ENCODE measurements around the gene BRD2. TPM values are rescaled to one million over a fixed set of nuclear protein-coding genes. Genes with fewer than 3 reads are reported as not detected.

Gene BRD2
- total RNA-seq, 2 donors from 2014 or later, result 79.3 to 97.5 TPM

- intact Hi-C loops (cut with DNase I), result no loop called here
- DNase-seq, result peak; percentile 82
- peak; percentile 3 to 32 for ATAC-seq
These were observed 1.5 kb downstream of the BRD2 start for GRCh38 chr6:32969685-32970412.

GRCh38 chr6:32970413-32971241, 2.2 kb downstream of the BRD2 start:
- ATAC-seq, result peak; percentile 47 to 58
- peak; percentile 93 for DNase-seq
- intact Hi-C loops (cut with DNase I), result no loop called here

DNA sequence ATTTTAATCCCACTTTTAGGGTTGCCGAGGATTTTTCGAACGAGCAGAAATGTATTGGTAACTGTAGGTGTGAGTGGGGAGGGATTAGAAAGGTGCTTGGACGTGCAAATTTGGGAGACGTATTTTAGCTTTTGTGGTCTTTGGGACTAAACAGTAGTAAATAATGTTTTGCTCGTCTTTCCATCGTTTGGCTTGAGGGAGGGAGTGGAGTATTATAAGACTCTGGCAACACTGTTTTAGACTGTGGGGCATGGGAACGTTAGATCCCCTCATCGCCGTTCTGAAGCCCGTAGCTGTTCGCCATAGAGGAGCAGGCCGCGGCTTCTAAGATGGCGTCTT, 2.8 kb downstream of the BRD2 start:
- ATAC-seq (no peak), DNase-seq (no peak)
- intact Hi-C loops (cut with DNase I), result no loop called here

DNA sequence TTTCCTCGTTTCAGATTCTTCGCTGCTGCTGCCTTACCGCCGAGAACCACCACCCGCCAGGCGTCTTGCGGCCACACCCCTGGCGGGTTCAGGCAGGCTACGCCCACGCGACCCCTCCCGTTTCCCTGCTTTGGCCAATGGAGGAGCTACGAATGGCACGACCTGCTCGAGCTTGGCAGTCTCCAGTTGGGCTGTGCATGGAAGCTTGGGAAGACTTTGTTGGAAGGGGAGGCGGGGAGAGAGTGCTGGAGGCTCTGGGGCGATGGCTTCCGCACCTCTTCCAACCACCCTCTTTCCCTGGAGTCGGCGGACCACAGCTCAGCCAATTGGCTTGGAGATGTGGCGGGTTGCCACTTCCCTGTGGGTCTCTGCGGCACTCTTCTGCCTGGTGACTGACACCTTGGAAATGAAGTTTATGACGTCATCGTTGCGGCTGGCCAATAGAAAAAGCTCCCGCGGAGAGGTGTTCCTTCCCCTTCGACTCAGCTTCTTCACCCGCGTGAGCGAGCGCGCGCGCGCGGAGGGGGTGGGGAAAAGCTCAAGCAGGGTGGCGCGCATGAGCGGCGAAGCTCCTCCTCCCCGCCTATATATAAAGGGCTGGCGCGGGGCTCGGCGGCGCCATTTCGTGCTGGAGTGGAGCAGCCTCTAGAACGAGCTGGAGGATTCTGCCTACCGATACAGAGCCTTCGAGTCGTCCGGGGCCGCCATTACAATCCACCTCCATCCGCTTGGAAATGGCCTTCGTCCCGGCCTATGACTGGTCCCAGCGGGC, 3.4 kb downstream of the BRD2 start:
- DNase-seq (peak; percentile 99), ATAC-seq (peak; percentile 55 to 58)
- intact Hi-C loops (cut with DNase I), result no loop called here

GRCh38 chr6:32972353-32973143, 4.2 kb downstream of the BRD2 start:
- ATAC-seq, result peak in 1 of 2 donors; percentile 1
- peak; percentile 53 for DNase-seq
- intact Hi-C loops (cut with DNase I), result no loop called here

DNA sequence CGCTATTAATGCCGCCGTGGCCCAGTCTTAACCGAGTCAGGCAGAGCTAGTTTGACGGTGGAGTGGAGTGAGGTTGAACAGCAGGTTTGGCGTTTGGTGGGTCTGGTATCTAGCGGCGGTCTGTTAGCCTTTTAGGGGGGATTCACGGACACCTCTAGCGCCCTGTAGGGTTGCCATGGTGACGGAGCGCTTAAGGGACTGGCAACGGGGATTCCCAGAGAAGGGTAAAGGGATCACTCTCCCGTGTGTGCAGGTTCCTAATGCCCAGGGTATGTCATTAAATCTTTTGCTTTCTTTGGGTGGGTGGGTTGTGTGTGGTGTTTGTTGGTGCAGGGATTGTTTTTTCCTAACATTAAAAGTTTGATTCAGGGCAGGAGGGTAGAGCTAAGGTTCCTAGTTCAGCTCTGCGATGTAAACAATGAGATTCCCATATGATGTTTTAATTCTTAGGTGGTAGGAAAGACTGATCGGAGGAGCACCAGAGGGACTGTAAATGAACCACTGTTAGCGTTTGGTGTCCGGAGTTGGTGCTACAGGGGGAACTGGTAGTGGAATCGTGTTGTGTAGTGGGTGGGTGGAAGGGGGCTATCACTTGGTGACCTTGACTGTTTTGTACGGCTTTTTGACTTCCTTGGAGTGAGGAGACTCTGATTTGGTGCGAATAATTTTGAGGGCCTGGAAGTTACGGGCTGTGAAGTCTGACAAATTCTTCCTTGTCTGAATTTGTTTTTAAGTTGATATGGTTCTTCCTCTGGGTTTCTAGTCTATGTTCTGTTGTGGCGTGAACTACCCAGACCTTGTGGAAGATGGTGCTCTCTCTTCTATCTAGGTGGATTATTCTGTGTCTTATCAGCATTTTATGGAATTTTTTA, 5.0 kb downstream of the BRD2 start:
- DNase-seq, result peak; percentile 51
- intact Hi-C loops (cut with DNase I), result no loop called here
- no peak for ATAC-seq

- intact Hi-C loops (cut with DNase I), result no loop called here
- DNase-seq (no peak), ATAC-seq (no peak)
These were observed 5.6 kb downstream of the BRD2 start for GRCh38 chr6:32974016-32974333.

- intact Hi-C loops (cut with DNase I), result no loop called here
- DNase-seq (no peak), ATAC-seq (no peak)
These were observed 6.3 kb downstream of the BRD2 start for GRCh38 chr6:32974541-32975308.

DNA sequence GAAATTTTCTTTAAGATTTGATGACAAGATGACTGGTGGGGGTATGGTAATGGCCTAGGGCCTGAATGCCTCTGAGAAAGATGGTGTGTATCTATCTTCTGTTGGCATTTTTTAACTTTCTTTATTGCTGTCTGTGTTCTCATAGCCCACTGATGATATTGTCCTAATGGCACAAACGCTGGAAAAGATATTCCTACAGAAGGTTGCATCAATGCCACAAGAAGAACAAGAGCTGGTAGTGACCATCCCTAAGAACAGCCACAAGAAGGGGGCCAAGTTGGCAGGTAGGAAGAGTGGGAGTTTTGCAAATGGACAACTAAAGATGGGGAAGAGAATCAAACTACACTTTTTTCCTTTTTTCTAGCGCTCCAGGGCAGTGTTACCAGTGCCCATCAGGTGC, 7.5 kb downstream of the BRD2 start:
- DNase-seq (no peak), ATAC-seq (no peak)
- intact Hi-C loops (cut with DNase I), result no loop called here

DNA sequence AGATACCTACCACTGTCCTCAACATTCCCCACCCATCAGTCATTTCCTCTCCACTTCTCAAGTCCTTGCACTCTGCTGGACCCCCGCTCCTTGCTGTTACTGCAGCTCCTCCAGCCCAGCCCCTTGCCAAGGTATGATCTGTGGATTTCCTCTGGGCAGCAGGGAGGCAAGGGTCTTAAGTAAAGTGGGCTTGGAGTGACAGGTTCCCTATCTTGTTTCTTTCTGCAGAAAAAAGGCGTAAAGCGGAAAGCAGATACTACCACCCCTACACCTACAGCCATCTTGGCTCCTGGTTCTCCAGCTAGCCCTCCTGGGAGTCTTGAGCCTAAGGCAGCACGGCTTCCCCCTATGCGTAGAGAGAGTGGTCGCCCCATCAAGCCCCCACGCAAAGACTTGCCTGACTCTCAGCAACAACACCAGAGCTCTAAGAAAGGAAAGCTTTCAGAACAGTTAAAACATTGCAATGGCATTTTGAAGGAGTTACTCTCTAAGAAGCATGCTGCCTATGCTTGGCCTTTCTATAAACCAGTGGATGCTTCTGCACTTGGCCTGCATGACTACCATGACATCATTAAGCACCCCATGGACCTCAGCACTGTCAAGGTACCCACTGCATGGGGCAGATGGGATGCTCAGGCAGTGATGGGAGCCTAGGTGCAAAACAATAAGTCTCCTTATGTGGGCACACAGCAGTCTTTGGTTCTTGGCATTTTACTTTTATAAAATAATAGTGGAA, 8.1 kb downstream of the BRD2 start:
- intact Hi-C loops (cut with DNase I), result no loop called here
- DNase-seq, result no peak

DNA sequence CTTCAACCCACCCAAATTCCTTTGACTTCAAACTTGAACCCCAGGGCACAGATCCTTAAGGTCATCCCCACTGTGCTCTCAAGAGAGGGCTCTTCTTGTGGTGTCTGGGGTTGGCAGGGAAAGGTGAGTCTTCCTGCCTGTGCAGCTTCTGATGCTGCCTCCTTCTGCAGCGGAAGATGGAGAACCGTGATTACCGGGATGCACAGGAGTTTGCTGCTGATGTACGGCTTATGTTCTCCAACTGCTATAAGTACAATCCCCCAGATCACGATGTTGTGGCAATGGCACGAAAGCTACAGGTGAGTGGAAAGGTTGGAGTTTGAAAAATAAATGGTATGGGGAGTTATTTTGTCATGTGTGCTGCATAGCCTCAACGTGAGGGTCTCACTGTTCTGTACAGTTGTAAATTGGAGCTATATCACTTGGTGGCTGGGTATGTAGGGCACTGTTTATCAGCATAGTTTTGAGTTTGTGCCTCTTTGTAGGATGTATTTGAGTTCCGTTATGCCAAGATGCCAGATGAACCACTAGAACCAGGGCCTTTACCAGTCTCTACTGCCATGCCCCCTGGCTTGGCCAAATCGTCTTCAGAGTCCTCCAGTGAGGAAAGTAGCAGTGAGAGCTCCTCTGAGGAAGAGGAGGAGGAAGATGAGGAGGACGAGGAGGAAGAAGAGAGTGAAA, 9.0 kb downstream of the BRD2 start:
- no peak for ATAC-seq
- intact Hi-C loops (cut with DNase I), result no loop called here
- DNase-seq, result no peak

More for the DNA sequence above, 8.1 kb downstream of the BRD2 start:
- ATAC-seq, result no peak

- no peak for ATAC-seq
- DNase-seq, result no peak
- intact Hi-C loops (cut with DNase I), result no loop called here
These were observed 9.5 kb downstream of the BRD2 start for GRCh38 chr6:32977953-32978324.

- ATAC-seq (no peak), DNase-seq (no peak)
- intact Hi-C loops (cut with DNase I), result no loop called here
These were observed 11.5 kb downstream of the BRD2 start for GRCh38 chr6:32979720-32980487.

DNA sequence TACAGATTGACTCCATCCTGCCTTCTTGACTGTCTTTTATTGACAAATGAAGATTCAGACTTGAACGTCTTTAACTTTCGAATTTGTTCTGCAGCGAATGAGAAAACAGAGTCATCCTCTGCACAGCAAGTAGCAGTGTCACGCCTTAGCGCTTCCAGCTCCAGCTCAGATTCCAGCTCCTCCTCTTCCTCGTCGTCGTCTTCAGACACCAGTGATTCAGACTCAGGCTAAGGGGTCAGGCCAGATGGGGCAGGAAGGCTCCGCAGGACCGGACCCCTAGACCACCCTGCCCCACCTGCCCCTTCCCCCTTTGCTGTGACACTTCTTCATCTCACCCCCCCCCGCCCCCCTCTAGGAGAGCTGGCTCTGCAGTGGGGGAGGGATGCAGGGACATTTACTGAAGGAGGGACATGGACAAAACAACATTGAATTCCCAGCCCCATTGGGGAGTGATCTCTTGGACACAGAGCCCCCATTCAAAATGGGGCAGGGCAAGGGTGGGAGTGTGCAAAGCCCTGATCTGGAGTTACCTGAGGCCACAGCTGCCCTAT, 12.2 kb downstream of the BRD2 start:
- intact Hi-C loops (cut with DNase I), result no loop called here
- ATAC-seq (no peak), DNase-seq (no peak)

- DNase-seq (no peak), ATAC-seq (no peak)
- intact Hi-C loops (cut with DNase I), result no loop called here
These were observed 13.8 kb downstream of the BRD2 start for GRCh38 chr6:32982084-32982701.

All from left cardiac atrium (tissue), 4 donors.